Spinal cord (tissue), 10 donors: ENCODE measurements around the gene MORF4L1. TPM values are rescaled to one million over a fixed set of nuclear protein-coding genes. Genes with fewer than 3 reads are reported as not detected.
"Not testable (repeated sequence)": the region's sequence is repeated elsewhere in the genome, so short reads cannot be mapped to it uniquely, and the experiment has no call there.

Experiments
- DNase-seq, 6 donors: peaks; one replicate each; pipeline versions ENCODE4 v3.0.0 to v3.0.0-alpha.2; 2013 to 2015; ENCODE audit warnings: low spot score in 6 of 6, low read depth in 4 of 6
- H3K27ac ChIP-seq: one replicate; pipeline ENCODE4 v1.5.1; 2013; ENCODE audit warnings: low read depth, low read length, control low read depth
- H3K27me3 ChIP-seq: one replicate; pipeline ENCODE4 v1.6.1; 2013; ENCODE audit warnings: low read length; ENCODE audit not compliant: control insufficient read depth, insufficient read depth
- H3K36me3 ChIP-seq: one replicate; pipeline ENCODE4 v1.6.1; 2013; ENCODE audit warnings: low read length; ENCODE audit not compliant: control insufficient read depth, insufficient read depth
- H3K4me1 ChIP-seq: one replicate; pipeline ENCODE4 v1.6.1; 2013; ENCODE audit warnings: low read length; ENCODE audit not compliant: control insufficient read depth, insufficient read depth
- H3K4me3 ChIP-seq: one replicate; pipeline ENCODE4 v1.5.1; 2013; ENCODE audit warnings: low read depth, low read length, control low read depth
- H3K9me3 ChIP-seq: one replicate; pipeline ENCODE4 v1.6.1; 2013; ENCODE audit warnings: low read length; ENCODE audit not compliant: control insufficient read depth, insufficient read depth
- WGBS: methylation state at CpG from one replicate; pipeline ENCODE4 v1.1.5; 2013; ENCODE audit warnings: missing lambda C conversion rate; ENCODE audit not compliant: insufficient coverage; 5-methylcytosine and 5-hydroxymethylcytosine counted together
- polyA plus RNA-seq, 2 donors: library from polyadenylated mRNA; unstranded; fragments of 120-200 nt; gene quantifications; one replicate each; pipeline ENCODE4 v1.2.1, GENCODE V29; 2013; ENCODE audit not compliant: insufficient read length in 2 of 2
- total RNA-seq, 2 donors: library from RNA; depleted of rRNA in 1 of 2; stranded (reverse); fragments of 120-200 nt in 1 of 2; fragments of >200 nt in 1 of 2; gene quantifications; one replicate each; pipeline versions ENCODE4 v1.2.3 to v1.2.4, GENCODE V29; 2013 to 2014
- donor health status: healthy.

Gene MORF4L1
- total and polyA plus RNA-seq, 4 donors: 468 to 713 (median 648) TPM

DNA sequence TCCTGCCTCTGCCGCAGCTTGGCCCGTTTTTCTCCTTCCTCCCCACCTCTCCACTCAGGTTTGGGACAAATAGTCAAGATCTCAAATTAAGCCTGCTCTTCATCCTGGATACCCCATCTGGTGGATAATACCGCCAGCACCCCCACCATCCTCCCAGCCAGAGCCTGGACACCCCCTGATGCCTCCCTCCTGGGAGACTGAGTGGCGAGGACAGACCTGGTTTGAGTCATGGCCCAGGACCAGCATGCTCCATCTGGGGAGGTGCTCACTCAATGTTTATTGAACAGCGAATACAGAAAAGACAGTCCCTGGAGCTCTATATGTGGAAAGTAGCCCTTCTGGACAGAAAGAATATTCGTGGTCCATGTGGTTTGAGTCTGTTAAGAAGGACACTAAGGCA, 48.8 kb downstream of the MORF4L1 start:
- H3K36me3 ChIP-seq: peaks cover 57% of the 10 kb centered on the region
- DNase-seq: no peak
- WGBS: 93% methylated on average over 6 of the region's 6 CpGs
- no peaks in the 10 kb centered on the region for H3K4me1 ChIP-seq
- no peak overlapping the region for H3K27ac ChIP-seq
- no peak overlapping the region for H3K4me3 ChIP-seq
- H3K9me3 ChIP-seq: no peaks in the 10 kb centered on the region
- H3K27me3 ChIP-seq: no peaks in the 10 kb centered on the region

- Histone ChIP-seq H3K9me3 (no peaks in the 10 kb centered on the region), H3K4me1 (no peaks in the 10 kb centered on the region), H3K36me3 (peaks cover 58% of the 10 kb centered on the region), H3K4me3 (no peak overlapping the region), H3K27me3 (no peaks in the 10 kb centered on the region), H3K27ac (no peak overlapping the region)
- no peak for DNase-seq
- WGBS: 84% methylated on average over 11 of the region's 14 CpGs
Observed at GRCh38 chr15:78921940-78922339, 49.2 kb downstream of the MORF4L1 start.

- no peak overlapping the region for H3K4me3 ChIP-seq
- H3K36me3 ChIP-seq: peaks cover 63% of the 10 kb centered on the region
- WGBS: 84% methylated on average over 5 of the region's 7 CpGs
- H3K27ac ChIP-seq: no peak overlapping the region
- no peaks in the 10 kb centered on the region for H3K4me1 ChIP-seq
- H3K9me3 ChIP-seq: no peaks in the 10 kb centered on the region
- H3K27me3 ChIP-seq: no peaks in the 10 kb centered on the region
- no peak for DNase-seq
Observed at GRCh38 chr15:78922527-78922926, 49.8 kb downstream of the MORF4L1 start.

- Histone ChIP-seq H3K9me3 (no peaks in the 10 kb centered on the region), H3K27ac (no peak overlapping the region), H3K27me3 (no peaks in the 10 kb centered on the region), H3K4me1 (no peaks in the 10 kb centered on the region), H3K4me3 (no peak overlapping the region), H3K36me3 (peaks cover 63% of the 10 kb centered on the region)
- WGBS: 40% methylated on average over 1 of the region's 7 CpGs
- DNase-seq: no peak
Observed at GRCh38 chr15:78923015-78923414, 50.3 kb downstream of the MORF4L1 start.

- Histone ChIP-seq H3K27ac (no peak overlapping the region), H3K9me3 (no peaks in the 10 kb centered on the region), H3K36me3 (peaks cover 60% of the 10 kb centered on the region), H3K4me1 (no peaks in the 10 kb centered on the region), H3K27me3 (no peaks in the 10 kb centered on the region), H3K4me3 (no peak overlapping the region)
- WGBS: 92% methylated on average over 17 of the region's 18 CpGs
- no peak for DNase-seq
Observed at GRCh38 chr15:78923480-78924360, 51.0 kb downstream of the MORF4L1 start.

- Histone ChIP-seq H3K36me3 (peaks cover 61% of the 10 kb centered on the region), H3K4me1 (peaks cover 3% of the 10 kb centered on the region), H3K9me3 (no peaks in the 10 kb centered on the region)
Observed at GRCh38 chr15:78925076-78925624, 52.5 kb downstream of the MORF4L1 start.

GRCh38 chr15:78925956-78926743, 53.5 kb downstream of the MORF4L1 start:
- Histone ChIP-seq H3K9me3 (no peaks in the 10 kb centered on the region), H3K4me1 (peaks cover 9% of the 10 kb centered on the region), H3K27me3 (no peaks in the 10 kb centered on the region), H3K36me3 (peaks cover 60% of the 10 kb centered on the region), H3K27ac (no peak overlapping the region), H3K4me3 (no peak overlapping the region)
- DNase-seq: no peak
- WGBS: 89% methylated on average over 4 of the region's 5 CpGs

More at GRCh38 chr15:78925076-78925624, 52.5 kb downstream of the MORF4L1 start:
- Histone ChIP-seq H3K4me3 (no peak overlapping the region), H3K27me3 (no peaks in the 10 kb centered on the region), H3K27ac (no peak overlapping the region)
- WGBS: 85% methylated on average over 9 of the region's 10 CpGs
- DNase-seq: no peak

GRCh38 chr15:78927077-78927790, 54.5 kb downstream of the MORF4L1 start:
- Histone ChIP-seq H3K9me3 (no peaks in the 10 kb centered on the region), H3K4me3 (no peak overlapping the region), H3K27me3 (no peaks in the 10 kb centered on the region), H3K36me3 (peaks cover 49% of the 10 kb centered on the region), H3K27ac (no peak overlapping the region), H3K4me1 (peaks cover 19% of the 10 kb centered on the region)
- WGBS: 72% methylated on average over 12 of the region's 17 CpGs
- DNase-seq: no peak

- H3K27ac ChIP-seq, H3K27me3 ChIP-seq, DNase-seq, H3K4me3 ChIP-seq, H3K9me3 ChIP-seq: not testable (repeated sequence)
- Histone ChIP-seq H3K36me3 (peaks cover 39% of the 10 kb centered on the region), H3K4me1 (peaks cover 27% of the 10 kb centered on the region)
- 95% methylated on average over 4 of the region's 14 CpGs for WGBS
Observed at GRCh38 chr15:78928176-78928575, 55.5 kb downstream of the MORF4L1 start.
